Sciatic nerve (tissue), 2 donors: ENCODE measurements around the gene PHLDA1. TPM values are rescaled to one million over a fixed set of nuclear protein-coding genes. Genes with fewer than 3 reads are reported as not detected.

Experiments
- ATAC-seq: fragments of 200-7000 bp; cut with Tn5 transposase; one replicate; pipeline ENCODE4 v1.9.1; 2020; ENCODE audit warnings: mild to moderate bottlenecking, moderate library complexity
- DNase-seq: peaks from one replicate; pipeline ENCODE4 v3.0.0-alpha.2; 2020; ENCODE audit warnings: low spot score
- intact Hi-C: fragments of 100-400 bp; cut with DNase I; formaldehyde crosslinking; loops from one replicate; pipeline ENCODE4 v1.14.2; 2022
- total RNA-seq: library from RNA; stranded (reverse); fragmentation: NEBNext Ultra II Directional; extraction: Animal tissue kit (Norgen Biotek cat#: 25700); gene quantifications from one replicate; pipeline ENCODE4 v1.2.1, GENCODE V29; 2021
- donor health status: DM: no; HTN: no; CAD: no.
- donor health status: DM: no; HTN: no; CAD: no.

PHLDA1 gene
- total RNA-seq: 34.2 TPM

GRCh38 chr12:76031414-76032042, at the start of gene PHLDA1:
TSS of gene PHLDA1 (minus strand) at chr12:76031776.
- DNase-seq (peak; percentile 97), ATAC-seq (peak; percentile 94)
- intact Hi-C loops: loop anchor here (10.0 kb wide), 1 partner anchor 507 kb away; no protein-coding TSS in a partner anchor

- no peak for ATAC-seq
- DNase-seq: no peak
- intact Hi-C loops: no loop called here
Measured at GRCh38 chr12:76080729-76081415, 49.3 kb upstream of the PHLDA1 start.

- no peak for DNase-seq
- intact Hi-C loops: no loop called here
Measured at GRCh38 chr12:76080017-76080728, 48.6 kb upstream of the PHLDA1 start.

GRCh38 chr12:76078748-76079147, 47.2 kb upstream of the PHLDA1 start:
- intact Hi-C loops: no loop called here
- ATAC-seq: no peak
- DNase-seq: no peak

More at GRCh38 chr12:76080017-76080728, 48.6 kb upstream of the PHLDA1 start:
- ATAC-seq: no peak

GRCh38 chr12:76075448-76075847, 43.9 kb upstream of the PHLDA1 start:
- DNase-seq: no peak
- ATAC-seq: no peak
- intact Hi-C loops: no loop called here

- ATAC-seq: no peak
- intact Hi-C loops: no loop called here
- DNase-seq: no peak
Measured at GRCh38 chr12:76074701-76075336, 43.2 kb upstream of the PHLDA1 start.

- no peak for ATAC-seq
- intact Hi-C loops: no loop called here
- no peak for DNase-seq
Measured at GRCh38 chr12:76073561-76073960, 42.0 kb upstream of the PHLDA1 start.

GRCh38 chr12:76072568-76072967, 41.0 kb upstream of the PHLDA1 start:
- intact Hi-C loops: no loop called here
- DNase-seq (no peak), ATAC-seq (no peak)

GRCh38 chr12:76069339-76069738, 37.8 kb upstream of the PHLDA1 start:
- DNase-seq (no peak), ATAC-seq (no peak)
- intact Hi-C loops: no loop called here

- DNase-seq (no peak), ATAC-seq (no peak)
- intact Hi-C loops: no loop called here
Measured at GRCh38 chr12:76065917-76066316, 34.3 kb upstream of the PHLDA1 start.

- ATAC-seq (no peak), DNase-seq (no peak)
- intact Hi-C loops: no loop called here
Measured at GRCh38 chr12:76064904-76065303, 33.3 kb upstream of the PHLDA1 start.

GRCh38 chr12:76060111-76060510, 28.5 kb upstream of the PHLDA1 start:
- intact Hi-C loops: no loop called here
- no peak for ATAC-seq
- no peak for DNase-seq

- DNase-seq (no peak), ATAC-seq (no peak)
- intact Hi-C loops: no loop called here
Measured at GRCh38 chr12:76057326-76057725, 25.8 kb upstream of the PHLDA1 start.

GRCh38 chr12:76055393-76055792, 23.8 kb upstream of the PHLDA1 start:
- intact Hi-C loops: no loop called here
- ATAC-seq (no peak), DNase-seq (no peak)

- intact Hi-C loops: no loop called here
- ATAC-seq: no peak
- no peak for DNase-seq
Measured at GRCh38 chr12:76049575-76050251, 18.1 kb upstream of the PHLDA1 start.

- intact Hi-C loops: no loop called here
- no peak for DNase-seq
Measured at GRCh38 chr12:76047742-76048141, 16.2 kb upstream of the PHLDA1 start.

GRCh38 chr12:76047060-76047459, 15.5 kb upstream of the PHLDA1 start:
- ATAC-seq: no peak
- no peak for DNase-seq
- intact Hi-C loops: no loop called here

More at GRCh38 chr12:76047742-76048141, 16.2 kb upstream of the PHLDA1 start:
- ATAC-seq: no peak

- ATAC-seq (no peak), DNase-seq (no peak)
- intact Hi-C loops: no loop called here
Measured at GRCh38 chr12:76043377-76043776, 11.8 kb upstream of the PHLDA1 start.

GRCh38 chr12:76042147-76042546, 10.6 kb upstream of the PHLDA1 start:
- intact Hi-C loops: no loop called here
- no peak for DNase-seq
- no peak for ATAC-seq
